Measurements from ENCODE around the gene FCMR.

DNA sequence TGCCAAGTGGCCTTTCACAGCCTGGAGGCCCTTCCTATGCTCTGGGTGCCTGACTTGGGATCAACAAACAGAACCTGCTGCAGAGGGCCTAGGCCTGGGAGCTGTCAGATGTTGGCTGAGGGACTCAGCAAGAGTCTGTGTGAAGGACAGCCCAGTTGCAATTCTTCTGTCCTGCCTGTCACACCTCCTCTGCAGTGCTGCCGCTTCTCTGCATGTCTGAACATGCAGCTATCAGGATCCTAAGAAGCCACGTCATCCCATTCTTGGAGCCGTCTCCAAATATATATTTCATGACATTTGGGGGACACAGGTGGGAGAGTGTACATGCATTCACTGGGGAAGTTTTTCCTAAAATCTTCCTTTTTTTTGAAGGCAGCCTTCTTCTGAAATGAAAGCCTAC, 39.9 kb upstream of the FCMR start:
- no peak for TF ChIP-seq CTCF (IDR thresholded peaks at IDR 0.05 in 8 of 11, conservative IDR thresholded peaks at IDR 0.05 in 3 of 11)
- TF ChIP-seq POLR2A (IDR thresholded peaks at IDR 0.05): no peak
